ENCODE results near the gene CHMP4B.

CHMP4B gene

GRCh38 chr20:33835615-33836172, 24.5 kb downstream of the CHMP4B start:
- TF ChIP-seq CTCF (conservative IDR thresholded peaks at IDR 0.05) (no peak), ZFX (IDR thresholded peaks at IDR 0.05) (no peak)

GRCh38 chr20:33836277-33836676, 25.1 kb downstream of the CHMP4B start:
- TF ChIP-seq CTCF (conservative IDR thresholded peaks at IDR 0.05) (no peak), ZFX (IDR thresholded peaks at IDR 0.05) (no peak)
- no peak overlapping the region for H3K27ac ChIP-seq

More at GRCh38 chr20:33835615-33836172, 24.5 kb downstream of the CHMP4B start:
- H3K27ac ChIP-seq: no peak overlapping the region

- no peak for TF ChIP-seq ZFX (IDR thresholded peaks at IDR 0.05)
- no peak for TF ChIP-seq CTCF (conservative IDR thresholded peaks at IDR 0.05)
- H3K27ac ChIP-seq: no peak overlapping the region
Measured at GRCh38 chr20:33837096-33837830, 26.1 kb downstream of the CHMP4B start.

- H3K27ac ChIP-seq: no peak overlapping the region
- TF ChIP-seq ZFX (IDR thresholded peaks at IDR 0.05) (no peak), CTCF (conservative IDR thresholded peaks at IDR 0.05) (no peak)
Measured at GRCh38 chr20:33838035-33838864, 27.1 kb downstream of the CHMP4B start.

GRCh38 chr20:33839591-33839990, 28.4 kb downstream of the CHMP4B start:
- no peak for TF ChIP-seq CTCF (conservative IDR thresholded peaks at IDR 0.05)
- no peak for TF ChIP-seq ZFX (IDR thresholded peaks at IDR 0.05)
- H3K27ac ChIP-seq: no peak overlapping the region

- no peak overlapping the region for H3K27ac ChIP-seq
- TF ChIP-seq ZFX (IDR thresholded peaks at IDR 0.05): no peak
- TF ChIP-seq CTCF (conservative IDR thresholded peaks at IDR 0.05): no peak
Measured at GRCh38 chr20:33840160-33840559, 29.0 kb downstream of the CHMP4B start.
